ENCODE results near the gene SNRPB. TPM values are rescaled to one million over a fixed set of nuclear protein-coding genes. Genes with fewer than 3 reads are reported as not detected.
"Not testable (repeated sequence)": the region's sequence is repeated elsewhere in the genome, so short reads cannot be mapped to it uniquely, and the experiment has no call there.

The SNRPB gene
- total and polyA plus RNA-seq, 2 of the 13 experiments (the other 11 are each of a cell fraction or from before 2014, with no cell fraction given), result 473 to 844 TPM

- TF ChIP-seq TCF7 (IDR thresholded peaks at IDR 0.05; ENCODE audit: low read depth) (peak; percentile 66; the same call in 1 of the 2 replicates), NR2F6 (IDR thresholded peaks at IDR 0.05) (0 out of 2 replicates have a peak, but pooled peaks have one; percentile 14), NR2F6 (CRISPR knock-in tag; IDR thresholded peaks at IDR 0.05) (peak; percentile 21; the same call in 1 of the 2 replicates), FOXA1 (CRISPR knock-in tag; IDR thresholded peaks at IDR 0.05) (peak; percentile 23; the same call in 1 of the 2 replicates), TEF (CRISPR knock-in tag; IDR thresholded peaks at IDR 0.05) (0 out of 2 replicates have a peak, but pooled peaks have one; percentile 41), ISL2 (CRISPR knock-in tag; IDR thresholded peaks at IDR 0.05) (peak; percentile 58; the same call in 1 of the 2 replicates), ZBTB40 (IDR thresholded peaks at IDR 0.05) (0 out of 2 replicates have a peak, but pooled peaks have one; percentile 8), HMG20A (CRISPR knock-in tag; IDR thresholded peaks at IDR 0.05; ENCODE audit: borderline replicate concordance) (peak; percentile 30; the same call in 1 of the 2 replicates), THAP11 (CRISPR knock-in tag; IDR thresholded peaks at IDR 0.05) (peak; percentile 75), RXRB (CRISPR knock-in tag; IDR thresholded peaks at IDR 0.05; ENCODE audit: borderline replicate concordance) (0 out of 2 replicates have a peak, but pooled peaks have one; percentile 33), ONECUT2 (CRISPR knock-in tag; IDR thresholded peaks at IDR 0.05) (peak; percentile 61), KAT8 (CRISPR knock-in tag; IDR thresholded peaks at IDR 0.05) (0 out of 2 replicates have a peak, but pooled peaks have one; percentile 29), ZGPAT (CRISPR knock-in tag; IDR thresholded peaks at IDR 0.05) (peak; percentile 59; the same call in 1 of the 2 replicates)
- TF ChIP-seq FOXA1 (IDR thresholded peaks at IDR 0.05); ZBTB40 (CRISPR knock-in tag; IDR thresholded peaks at IDR 0.05): not testable (repeated sequence)
- TF ChIP-seq, protein P1, sequence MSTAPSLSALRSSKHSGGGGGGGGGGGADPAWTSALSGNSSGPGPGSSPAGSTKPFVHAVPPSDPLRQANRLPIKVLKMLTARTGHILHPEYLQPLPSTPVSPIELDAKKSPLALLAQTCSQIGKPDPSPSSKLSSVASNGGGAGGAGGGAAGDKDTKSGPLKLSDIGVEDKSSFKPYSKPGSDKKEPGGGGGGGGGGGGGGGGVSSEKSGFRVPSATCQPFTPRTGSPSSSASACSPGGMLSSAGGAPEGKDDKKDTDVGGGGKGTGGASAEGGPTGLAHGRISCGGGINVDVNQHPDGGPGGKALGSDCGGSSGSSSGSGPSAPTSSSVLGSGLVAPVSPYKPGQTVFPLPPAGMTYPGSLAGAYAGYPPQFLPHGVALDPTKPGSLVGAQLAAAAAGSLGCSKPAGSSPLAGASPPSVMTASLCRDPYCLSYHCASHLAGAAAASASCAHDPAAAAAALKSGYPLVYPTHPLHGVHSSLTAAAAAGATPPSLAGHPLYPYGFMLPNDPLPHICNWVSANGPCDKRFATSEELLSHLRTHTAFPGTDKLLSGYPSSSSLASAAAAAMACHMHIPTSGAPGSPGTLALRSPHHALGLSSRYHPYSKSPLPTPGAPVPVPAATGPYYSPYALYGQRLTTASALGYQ (CRISPR knock-in tag; IDR thresholded peaks at IDR 0.05), result 0 out of 2 replicates have a peak, but pooled peaks have one; percentile 32
These were observed 32.3 kb upstream of the SNRPB start (continued) for GRCh38 chr20:2502808-2503384.
